ENCODE data around the gene CTSS.

- no peak for TF ChIP-seq EZH2 (IDR thresholded peaks at IDR 0.05; ENCODE audit: borderline replicate concordance)
- TF ChIP-seq, protein P1, sequence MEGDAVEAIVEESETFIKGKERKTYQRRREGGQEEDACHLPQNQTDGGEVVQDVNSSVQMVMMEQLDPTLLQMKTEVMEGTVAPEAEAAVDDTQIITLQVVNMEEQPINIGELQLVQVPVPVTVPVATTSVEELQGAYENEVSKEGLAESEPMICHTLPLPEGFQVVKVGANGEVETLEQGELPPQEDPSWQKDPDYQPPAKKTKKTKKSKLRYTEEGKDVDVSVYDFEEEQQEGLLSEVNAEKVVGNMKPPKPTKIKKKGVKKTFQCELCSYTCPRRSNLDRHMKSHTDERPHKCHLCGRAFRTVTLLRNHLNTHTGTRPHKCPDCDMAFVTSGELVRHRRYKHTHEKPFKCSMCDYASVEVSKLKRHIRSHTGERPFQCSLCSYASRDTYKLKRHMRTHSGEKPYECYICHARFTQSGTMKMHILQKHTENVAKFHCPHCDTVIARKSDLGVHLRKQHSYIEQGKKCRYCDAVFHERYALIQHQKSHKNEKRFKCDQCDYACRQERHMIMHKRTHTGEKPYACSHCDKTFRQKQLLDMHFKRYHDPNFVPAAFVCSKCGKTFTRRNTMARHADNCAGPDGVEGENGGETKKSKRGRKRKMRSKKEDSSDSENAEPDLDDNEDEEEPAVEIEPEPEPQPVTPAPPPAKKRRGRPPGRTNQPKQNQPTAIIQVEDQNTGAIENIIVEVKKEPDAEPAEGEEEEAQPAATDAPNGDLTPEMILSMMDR (IDR thresholded peaks at IDR 0.05; ENCODE audit: poor library complexity): no peak
- no peak for TF ChIP-seq EZH2phosphoT487 (IDR thresholded peaks at IDR 0.05; ENCODE audit: low read depth, severe bottlenecking, unreplicated experiment)
Observed at GRCh38 chr1:150788946-150789345, 23.4 kb upstream of the CTSS start.

Measured in hepatocyte (in vitro differentiated cells).